A204.1 (cell line): ENCODE data around the gene B3GALT2.
"Not testable (repeated sequence)": the region's sequence is repeated elsewhere in the genome, so short reads cannot be mapped to it uniquely, and the experiment has no call there.

ENCODE experiments used
- FAIRE-seq: peaks from 2 replicates; lab custom pipeline; 2012; peaks lifted over from hg19 to GRCh38; lab: Jason Lieb, UNC

Gene B3GALT2, protein sequence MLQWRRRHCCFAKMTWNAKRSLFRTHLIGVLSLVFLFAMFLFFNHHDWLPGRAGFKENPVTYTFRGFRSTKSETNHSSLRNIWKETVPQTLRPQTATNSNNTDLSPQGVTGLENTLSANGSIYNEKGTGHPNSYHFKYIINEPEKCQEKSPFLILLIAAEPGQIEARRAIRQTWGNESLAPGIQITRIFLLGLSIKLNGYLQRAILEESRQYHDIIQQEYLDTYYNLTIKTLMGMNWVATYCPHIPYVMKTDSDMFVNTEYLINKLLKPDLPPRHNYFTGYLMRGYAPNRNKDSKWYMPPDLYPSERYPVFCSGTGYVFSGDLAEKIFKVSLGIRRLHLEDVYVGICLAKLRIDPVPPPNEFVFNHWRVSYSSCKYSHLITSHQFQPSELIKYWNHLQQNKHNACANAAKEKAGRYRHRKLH

DNA sequence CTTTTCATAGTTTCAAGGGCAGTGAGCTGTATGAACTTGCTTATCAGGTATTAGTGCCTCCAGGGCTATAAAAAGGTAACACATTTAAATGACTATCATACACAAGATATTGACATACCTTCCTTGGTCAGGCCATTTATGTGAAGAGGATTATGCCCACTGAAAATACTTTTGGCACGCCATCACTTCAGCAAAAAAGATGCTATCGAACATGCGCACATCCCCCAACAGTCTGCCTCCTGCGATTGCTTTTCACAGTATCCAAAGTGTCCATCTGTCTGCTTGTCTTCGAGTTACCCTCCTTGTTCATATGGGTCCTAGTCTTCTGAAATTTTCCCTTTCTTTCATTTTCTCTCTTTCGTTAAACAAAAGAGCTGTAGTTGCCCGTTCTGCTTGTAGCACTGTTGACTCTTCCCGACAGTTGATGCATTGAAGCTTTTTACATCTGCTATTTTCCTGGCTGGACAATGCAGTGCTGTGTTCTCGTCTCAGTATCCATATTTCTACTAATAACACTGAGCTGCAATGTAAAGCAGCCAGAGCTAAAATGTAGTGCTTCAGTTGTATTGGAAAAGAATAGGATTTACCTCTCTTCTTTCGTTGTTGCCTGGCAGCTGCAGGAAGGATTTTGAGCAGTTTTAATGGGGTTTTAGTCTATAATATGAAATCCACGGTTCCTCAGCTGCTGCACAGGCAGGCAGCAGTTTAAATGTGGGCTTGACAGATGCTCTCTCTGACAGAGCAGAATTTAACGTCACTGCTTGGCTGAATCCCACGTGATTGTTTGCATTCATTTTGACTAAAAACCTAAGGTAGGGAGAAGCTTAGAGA lies at the start of gene B3GALT2:
B3GALT2 (minus strand) TSS at position 713 of the 831 bp plus-strand sequence. CDS start 5,051 bp downstream, outside the sequence.
- no peak for FAIRE-seq

DNA sequence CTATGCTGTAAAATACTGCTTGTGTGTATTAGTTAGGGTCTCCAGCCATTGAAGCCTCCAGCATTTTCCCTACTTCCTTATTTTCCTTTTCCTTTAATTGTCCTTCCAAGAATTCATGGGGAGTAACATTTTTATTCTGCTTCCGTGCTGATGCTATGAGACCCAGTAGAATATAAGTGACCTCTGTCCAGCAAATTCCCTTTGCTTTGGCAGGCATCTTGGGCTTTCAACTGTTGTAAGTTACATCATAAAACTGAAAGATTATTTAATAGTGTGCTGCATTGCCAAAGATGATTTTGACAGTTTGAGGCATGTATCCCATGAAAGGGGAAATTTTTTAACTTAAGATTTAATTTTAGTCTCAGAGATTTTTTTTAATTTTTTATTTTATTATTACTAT lies 48.1 kb upstream of the B3GALT2 start:
- no peak for FAIRE-seq

DNA sequence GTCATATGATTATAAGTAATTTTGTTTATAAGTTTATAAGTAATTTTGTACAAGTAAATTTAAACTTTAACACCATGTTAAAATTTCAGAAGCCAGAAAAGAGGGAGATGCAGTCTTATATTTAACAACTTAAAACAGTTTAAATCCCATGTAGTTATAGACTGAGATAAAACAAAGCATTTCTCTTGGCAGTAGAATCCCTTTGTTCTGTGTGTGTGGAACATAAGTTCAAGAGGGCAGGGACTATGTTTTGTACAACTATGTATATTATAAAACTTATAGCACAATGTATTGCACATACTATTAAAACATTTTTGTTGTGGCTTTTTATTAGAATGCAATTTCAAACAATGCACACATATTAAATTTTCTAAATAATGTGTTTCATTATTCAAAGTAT lies 44.7 kb upstream of the B3GALT2 start:
- not testable (repeated sequence) for FAIRE-seq

DNA sequence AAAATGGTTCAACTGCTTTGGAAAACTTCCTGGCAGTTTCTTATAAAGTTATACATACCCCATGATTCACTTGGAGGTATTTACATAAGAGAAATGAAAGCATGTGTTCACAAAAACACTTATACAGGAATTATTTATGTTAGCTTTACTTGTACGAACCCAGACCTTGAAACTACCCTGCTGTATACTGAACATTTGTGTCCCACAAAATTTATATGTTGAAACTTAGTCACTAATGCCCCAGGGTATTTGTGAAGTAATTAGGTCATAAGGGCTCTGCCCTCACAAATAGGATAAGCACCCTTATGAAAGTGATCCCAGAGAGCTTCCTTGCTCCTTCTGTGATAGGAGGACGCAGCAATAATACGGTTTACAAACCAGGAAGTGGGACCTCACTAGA lies 42.7 kb upstream of the B3GALT2 start:
- no peak for FAIRE-seq

DNA sequence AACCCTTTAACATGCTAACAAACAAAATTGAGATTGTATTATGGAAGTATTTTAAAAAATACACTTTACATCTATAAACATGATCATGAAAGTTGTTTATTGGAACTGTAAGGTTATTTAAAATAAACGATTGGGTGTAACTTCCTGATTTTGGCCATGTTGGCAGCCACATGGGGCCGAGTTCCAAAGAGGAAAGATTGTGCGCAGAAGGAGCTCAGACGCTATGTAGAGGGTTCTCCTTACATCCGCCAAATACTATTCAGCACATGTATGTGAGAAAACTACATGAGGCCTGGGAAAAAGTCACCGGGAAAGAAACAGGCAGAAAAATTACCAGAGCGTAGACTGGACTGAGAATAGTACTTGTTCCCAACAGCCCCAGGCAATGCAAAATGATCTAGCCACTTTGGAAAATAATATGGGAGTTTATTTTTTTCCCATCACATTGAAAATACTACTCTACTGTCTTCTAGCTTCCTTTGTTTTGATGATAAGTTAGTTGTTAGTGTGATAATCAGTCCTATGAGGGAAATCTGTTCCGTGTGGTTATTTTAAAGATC lies 35.7 kb upstream of the B3GALT2 start:
- no peak for FAIRE-seq

DNA sequence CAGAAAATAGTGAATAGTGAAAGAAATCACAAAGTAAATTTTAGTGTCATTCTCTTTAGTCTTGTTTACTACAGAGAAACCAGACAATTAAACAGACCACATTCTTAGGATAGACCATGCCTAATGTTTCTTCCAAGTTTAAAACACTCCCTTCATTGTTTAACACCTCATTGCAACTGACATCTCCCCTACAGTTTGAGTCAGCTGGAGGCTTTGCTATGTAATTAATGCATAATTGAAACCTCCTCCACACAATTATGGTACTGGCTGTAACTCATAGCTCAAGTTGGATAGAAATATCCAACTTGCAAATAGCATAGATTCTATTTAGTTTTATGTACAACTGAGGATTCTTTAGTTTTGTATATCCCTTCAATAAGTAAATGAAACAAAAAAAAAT lies 35.2 kb upstream of the B3GALT2 start:
- peak; percentile 11 for FAIRE-seq

DNA sequence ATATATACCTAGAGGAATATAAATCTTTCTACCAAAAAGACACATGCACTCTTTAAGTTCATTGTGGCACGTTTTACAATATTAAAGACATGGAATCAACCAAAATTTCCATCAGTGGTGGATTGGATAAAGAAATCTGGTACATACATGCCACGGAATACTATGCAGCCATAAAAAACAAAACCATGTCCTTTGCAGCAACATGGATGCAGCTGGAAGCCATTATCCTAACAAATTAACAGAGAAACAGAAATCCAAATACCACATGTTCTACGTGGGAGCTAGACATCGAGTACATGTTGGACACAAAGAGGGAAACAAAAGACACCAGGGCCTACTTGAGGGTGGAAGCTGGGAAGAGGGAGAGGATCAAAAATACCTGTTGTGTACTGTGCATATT lies 33.0 kb upstream of the B3GALT2 start:
- no peak for FAIRE-seq

DNA sequence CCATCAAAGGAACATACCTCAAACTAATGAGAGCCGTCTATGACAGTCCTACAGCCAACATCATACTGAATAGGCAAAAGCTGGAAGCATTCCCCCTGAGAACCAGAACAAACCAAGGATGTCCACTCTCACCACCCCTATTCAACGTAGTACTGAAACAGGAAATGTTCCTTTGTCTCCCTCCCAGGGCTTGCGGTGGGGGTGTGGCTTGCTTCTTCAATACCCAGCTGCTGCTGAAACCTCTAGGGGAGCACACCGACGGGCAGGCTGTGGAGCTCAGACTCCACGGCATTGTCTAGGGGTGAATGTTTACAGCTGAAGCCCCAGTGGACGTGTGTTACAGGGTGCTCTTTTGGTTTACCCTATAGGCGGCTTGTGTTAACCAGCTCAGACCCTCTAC lies 30.5 kb upstream of the B3GALT2 start:
- no peak for FAIRE-seq

DNA sequence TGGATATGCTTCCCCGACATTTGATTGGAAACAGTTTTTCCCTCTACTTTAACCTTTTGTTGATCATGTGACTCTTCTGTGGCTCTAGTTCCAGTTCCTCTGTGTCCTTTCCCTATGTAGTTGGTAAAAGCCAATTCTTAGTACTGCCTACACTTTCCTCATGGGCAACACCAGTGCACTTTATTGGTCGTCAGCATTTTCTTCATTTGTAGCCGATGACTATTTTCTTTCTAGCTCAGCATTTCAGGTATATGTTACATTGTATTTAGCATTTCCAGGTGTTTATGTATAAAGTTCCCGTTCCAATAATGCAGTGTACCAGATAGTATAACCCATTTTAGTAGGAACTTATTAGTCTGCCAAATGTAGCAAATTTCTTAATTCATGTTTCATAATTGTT lies 27.6 kb upstream of the B3GALT2 start:
- no peak for FAIRE-seq

DNA sequence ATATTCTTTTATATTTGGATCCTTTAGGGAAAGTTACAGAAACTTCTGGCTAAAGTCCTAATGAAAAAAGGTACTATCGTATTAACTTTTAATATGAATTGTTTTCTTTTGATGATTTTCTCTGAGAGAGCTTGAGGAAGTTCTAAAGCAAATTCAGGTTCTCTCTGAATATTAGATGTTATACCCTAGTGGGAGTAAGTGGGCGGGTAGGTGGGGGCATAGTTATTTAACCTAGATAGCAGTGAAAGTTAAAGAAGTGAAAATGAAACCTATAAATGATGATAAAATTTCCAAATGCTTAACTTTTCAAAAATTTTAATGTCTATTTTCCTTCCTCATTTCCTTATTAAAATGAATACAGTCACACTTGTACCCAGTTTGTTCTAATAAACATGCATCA lies 26.2 kb upstream of the B3GALT2 start:
- FAIRE-seq, result no peak

DNA sequence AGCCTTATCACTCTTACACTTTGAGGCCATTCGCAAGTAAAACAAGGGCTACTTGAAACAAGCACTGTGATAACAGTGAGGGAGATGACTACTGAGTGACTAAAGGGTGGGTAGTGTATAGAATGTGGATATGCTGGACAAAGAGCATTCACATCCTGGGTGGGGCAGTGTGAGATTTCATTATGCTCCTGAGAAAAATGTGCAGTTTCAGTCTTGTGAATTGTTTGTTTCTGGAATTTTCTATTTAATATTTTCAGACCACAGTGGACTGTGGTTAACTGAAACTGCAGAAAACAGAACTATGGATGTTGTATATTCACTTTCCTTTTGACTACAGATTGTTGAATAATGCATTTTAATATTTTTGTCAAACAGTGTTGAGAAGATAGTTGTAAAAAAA lies 25.1 kb upstream of the B3GALT2 start:
- FAIRE-seq, result no peak

DNA sequence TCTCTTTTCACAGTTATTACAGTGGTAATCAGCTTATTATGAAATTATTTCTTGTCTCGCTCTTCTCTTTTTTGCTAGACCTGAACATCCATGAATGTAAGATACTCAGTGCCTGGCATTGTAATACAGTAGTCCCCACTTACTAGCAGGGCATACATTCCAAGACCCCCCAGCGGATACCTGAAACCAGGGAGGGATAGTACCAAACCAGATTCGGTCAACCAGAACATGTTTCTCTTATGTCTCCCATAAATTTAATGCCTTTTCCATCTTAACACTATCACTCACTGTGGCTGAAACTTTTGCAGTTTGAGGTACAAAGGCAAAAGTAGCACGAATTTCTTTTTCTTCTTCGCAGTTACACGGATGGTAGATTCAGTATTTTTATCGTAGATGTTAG lies 24.6 kb upstream of the B3GALT2 start:
- no peak for FAIRE-seq

DNA sequence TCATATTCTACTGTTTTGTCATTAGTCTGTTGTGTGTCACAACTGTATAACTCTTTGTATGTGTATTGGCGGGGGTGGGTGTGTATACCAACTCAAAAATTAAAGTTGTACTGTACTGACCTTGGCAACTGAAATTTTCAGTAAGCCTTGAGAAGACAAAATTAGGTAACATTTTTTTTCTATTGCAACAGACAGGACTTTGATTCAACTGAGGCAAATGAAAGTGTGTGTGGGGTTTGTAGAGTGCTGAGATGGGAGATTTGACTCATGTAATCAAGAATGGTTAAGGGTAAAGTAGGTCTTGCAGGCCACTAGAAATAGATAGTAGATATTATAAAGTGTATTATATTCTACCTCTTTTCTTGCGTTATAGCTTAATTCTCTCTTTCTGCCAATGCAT lies 14.6 kb upstream of the B3GALT2 start:
- no peak for FAIRE-seq

DNA sequence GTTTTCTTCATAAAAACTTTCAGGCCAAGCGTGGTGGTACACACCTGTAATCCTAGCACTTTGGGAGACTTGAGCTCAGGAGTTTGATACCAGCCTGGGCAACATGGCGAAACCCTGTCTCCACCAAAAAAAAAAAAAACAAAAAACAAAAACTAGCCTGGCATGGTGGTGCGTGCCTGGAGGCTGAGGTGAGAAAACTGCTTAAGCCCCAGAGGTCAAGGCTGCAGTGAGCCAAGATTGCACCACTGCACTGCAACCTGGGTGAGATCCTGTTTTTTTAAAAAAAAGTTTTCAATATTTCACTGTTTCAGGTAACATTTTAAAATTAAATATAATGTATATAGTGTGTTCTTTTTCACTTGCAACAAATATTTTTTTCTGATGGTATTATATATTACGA lies 13.5 kb upstream of the B3GALT2 start:
- no peak for FAIRE-seq

DNA sequence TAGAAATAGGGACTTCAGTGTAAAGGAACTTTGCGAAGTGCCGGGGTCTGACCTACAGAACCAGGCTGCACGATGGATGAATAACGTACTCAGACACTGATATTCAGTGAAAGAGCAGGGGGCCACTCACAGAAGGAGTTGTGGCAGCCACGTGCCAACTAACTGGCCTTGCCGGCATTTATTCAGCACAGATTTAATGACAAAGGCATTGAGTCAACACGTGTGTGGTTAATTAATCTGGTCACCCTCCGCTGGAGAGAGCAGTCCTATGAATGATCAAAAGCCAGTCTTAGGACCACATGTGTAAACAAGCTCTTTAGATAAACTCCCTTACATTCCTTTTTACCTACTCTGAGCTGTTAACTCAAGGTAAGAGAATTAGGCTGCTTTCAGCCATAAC lies 6.2 kb upstream of the B3GALT2 start:
- no peak for FAIRE-seq

DNA sequence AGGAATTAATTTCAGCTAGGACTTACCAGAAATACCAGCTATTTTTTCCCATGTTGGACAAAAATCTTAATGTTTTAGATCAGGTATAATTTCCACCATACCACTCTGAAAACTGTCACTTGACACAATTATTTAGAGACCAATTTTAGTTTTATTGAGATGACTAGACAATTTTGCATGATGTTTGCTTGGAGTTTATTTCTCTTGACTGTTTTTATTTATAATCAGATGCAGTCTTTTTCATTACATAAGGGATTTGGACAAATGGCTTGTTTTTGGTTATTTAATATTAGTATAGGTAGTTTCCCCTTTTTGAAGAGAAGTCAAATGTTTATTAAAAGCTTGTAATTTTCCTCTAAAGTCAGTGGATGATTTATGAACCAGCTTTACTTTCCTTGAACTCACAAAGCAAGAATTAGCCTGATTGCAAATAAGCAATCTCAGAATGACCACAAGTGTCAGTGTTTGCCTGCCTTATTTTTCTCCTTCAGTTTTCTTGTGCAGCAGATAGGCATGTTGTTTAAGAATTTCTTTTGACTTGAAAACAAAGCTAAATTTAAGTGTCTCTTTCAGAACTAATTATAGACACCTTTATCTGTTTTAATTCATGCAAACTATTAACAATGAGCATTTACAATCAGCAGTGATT lies 3.8 kb upstream of the B3GALT2 start:
- no peak for FAIRE-seq

DNA sequence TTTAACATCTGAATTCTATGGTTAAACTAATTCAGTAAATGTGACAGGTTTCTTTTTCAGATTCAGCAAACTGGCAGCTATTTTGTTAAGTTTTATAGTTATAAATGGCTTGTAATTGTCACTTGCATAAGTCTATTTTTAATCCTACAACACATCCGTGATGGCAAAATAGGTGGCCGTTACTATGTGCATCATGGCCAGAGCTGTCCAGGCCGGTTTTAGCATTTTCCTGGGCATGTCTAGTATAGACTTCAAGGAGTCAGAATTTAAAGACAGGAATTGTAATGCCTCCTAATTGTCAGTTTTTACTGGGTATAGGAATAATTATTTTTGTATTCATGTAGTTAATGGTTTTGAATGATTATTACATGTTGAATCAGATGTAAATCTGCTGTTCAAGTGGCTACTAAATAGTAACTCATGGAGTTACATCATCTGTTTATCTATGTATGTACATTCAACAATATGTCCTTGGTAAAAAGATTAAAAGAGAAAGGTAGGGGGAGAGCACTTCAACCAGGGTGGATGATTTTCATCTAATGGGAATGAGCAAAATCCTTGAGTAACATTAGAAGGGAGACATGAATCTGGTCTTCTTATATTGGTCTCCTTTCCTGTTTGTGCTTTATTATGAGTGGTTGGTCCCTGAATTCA lies 3.2 kb upstream of the B3GALT2 start:
- FAIRE-seq, result no peak

DNA sequence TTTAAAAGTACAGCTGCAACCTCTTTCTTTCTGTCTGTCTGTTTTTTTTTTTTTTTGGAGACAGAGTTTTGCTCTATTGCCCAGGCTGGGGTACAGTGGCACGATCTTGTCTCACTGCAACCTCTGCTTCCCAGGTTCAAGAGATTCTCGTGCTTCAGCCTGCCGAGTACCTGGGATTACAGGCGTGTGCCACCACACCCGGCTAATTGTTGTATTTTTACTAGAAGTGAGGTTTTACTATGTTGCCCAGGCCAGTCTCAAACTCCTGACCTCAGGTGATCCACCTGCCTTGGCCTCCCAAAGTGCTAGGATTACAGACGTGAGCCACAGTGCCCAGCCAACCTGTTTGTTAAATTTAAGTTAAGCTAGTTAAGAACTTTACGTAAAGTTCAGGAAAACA lies 2.5 kb upstream of the B3GALT2 start:
- not testable (repeated sequence) for FAIRE-seq

DNA sequence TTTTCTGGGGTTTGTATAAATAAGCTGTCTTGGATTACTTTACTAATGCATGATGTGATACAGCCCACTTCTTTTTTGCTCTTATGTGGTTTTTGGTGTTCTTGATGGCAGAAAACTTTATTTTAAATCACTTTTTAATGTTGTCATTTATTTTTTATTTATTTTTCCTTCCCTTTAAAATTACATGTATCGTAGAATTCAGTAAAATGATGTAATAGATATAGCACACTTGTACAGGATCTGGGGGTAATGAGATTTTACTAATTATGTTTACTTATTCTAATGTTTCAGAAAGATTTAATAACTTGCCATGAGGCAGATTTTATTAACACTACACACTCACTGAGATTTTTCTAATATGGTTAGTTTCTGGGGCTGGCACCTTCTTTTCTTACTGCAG lies 701 bp upstream of the B3GALT2 start:
- no peak for FAIRE-seq

DNA sequence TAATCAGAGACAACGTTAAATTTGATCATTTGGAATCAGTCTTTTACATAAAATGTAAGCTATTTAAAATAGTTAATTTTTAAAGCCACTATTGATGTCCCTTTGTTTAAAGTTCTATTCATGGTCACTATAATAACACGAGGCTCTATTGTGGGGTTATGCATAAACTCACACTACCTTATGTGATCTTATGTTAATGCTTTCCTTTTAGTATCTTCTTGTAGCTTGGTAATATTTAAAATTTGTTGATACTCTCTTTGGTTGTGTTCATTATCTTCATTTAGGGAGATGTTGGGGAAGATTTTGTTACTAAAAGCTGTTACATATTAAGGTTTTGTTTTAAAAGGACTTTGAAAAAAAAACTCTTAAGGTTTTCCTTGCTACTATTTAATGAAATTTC lies 1.2 kb downstream of the B3GALT2 start:
- FAIRE-seq, result no peak

DNA sequence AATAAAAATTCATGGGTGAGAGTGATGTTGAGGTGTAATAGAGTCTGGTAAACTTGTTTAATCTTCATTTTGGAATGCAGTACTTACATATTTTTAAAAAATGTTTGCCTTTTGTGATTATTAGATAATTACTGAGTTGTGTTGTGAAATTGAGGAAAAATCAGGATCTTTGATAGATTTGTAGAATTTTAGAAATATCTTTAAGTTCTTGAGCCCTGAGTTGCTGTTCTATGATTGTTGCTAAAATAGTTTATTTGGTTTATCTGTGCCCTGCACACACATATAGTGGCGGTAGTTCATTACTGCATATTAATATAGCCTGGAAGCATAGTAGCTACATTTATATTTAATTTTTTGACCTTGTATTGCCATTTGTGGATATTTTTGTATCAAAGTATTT lies 1.6 kb downstream of the B3GALT2 start:
- FAIRE-seq, result no peak

DNA sequence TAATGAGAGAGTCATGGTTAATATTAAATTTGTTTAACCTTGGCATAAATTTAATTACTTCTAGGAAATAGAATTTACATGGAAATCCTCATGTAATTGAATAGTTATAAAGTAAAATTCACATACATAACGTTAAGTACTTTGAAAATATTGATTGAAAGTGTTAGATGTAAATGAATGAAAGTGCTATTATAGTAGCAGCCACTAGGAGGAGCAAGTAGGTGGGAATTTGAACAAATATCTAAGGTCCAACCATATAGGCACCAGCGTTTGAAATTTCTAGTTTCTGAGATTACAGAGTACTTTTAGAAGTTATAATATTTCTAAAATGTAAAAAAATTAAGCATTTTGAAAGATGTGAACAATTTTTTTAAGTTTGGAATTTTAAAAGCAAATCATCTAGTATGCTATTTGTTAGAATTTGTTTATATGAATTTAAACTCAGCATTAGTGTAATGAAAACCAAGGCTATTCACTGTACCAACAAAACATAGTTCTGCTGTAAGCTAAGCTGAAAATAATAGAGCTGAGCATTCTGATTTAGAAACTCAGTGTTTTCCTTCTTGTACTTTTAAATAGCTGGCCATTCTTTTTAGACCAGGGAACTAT lies 3.3 kb downstream of the B3GALT2 start:
- peak; percentile 99 for FAIRE-seq
